Measurements from ENCODE around the gene ZNF511. TPM values are rescaled to one million over a fixed set of nuclear protein-coding genes. Genes with fewer than 3 reads are reported as not detected.

ZNF511 gene
- total and polyA plus RNA-seq, 3 experiments from 2014 or later = 82.2 to 90.8 (median 83.2) TPM

- Mint-ChIP-seq H3K36me3 (peaks cover under 1 to 56% (median 5%) of the 10 kb centered on the region in 3 donors), H3K4me1 (peaks cover 23 to 53% (median 35%) of the 10 kb centered on the region in 3 donors), H3K9me3 (no peaks in the 10 kb centered on the region), H3K27ac (peak overlapping the region; percentile 76 to 100 (median 98)), H3K4me3 (peak overlapping the region in 3 of 7 donors; percentile 9 to 84 (median 41)), H3K27me3 (no peaks in the 10 kb centered on the region)
- Histone ChIP-seq H3K27me3 (ENCODE audit: insufficient read depth, low read length, poor library complexity, severe bottlenecking) (no peaks in the 10 kb centered on the region), H3K27ac (ENCODE audit: low read depth, low read length) (peak overlapping the region; percentile 96), H3K4me3 (ENCODE audit: low read length) (no peak overlapping the region), H3K36me3 (ENCODE audit: insufficient read depth, low read length) (peaks cover 6% of the 10 kb centered on the region), H3K9me3 (ENCODE audit: low read length) (no peaks in the 10 kb centered on the region), H3K4me1 (ENCODE audit: insufficient read depth, low read length) (peaks cover 43% of the 10 kb centered on the region)
- ChIA-PET CTCF (interaction anchor here (1.7 to 4.3 kb wide), 3 partner anchors 18 to 28 kb away, joined by 6 to 28 read pairs (median 13); no protein-coding TSS in a partner anchor), POLR2A (interaction anchor here (1.2 to 1.3 kb wide), 2 partner anchors 28 to 57 kb away, joined by 3 to 6 read pairs; partner anchors contain the start of gene CALY)
- no peak for DNase-seq
Observed at GRCh38 chr10:133279326-133280226, 29.1 kb upstream of the ZNF511 start.

- Mint-ChIP-seq H3K27ac (peak overlapping the region in 5 of 8 donors; percentile 42 to 99 (median 92)), H3K27me3 (no peaks in the 10 kb centered on the region), H3K36me3 (peaks cover 3 to 61% (median 9%) of the 10 kb centered on the region in 3 donors), H3K9me3 (no peaks in the 10 kb centered on the region), H3K4me3 (no peak overlapping the region), H3K4me1 (peaks cover 23 to 43% (median 30%) of the 10 kb centered on the region in 3 donors)
- ChIA-PET POLR2A (no interaction called here), CTCF (interaction anchor here (4.3 kb wide), 1 partner anchor 27 kb away, joined by 28 read pairs; no protein-coding TSS in a partner anchor)
- Histone ChIP-seq H3K4me3 (ENCODE audit: low read length) (no peak overlapping the region), H3K27ac (ENCODE audit: low read depth, low read length) (no peak overlapping the region), H3K4me1 (ENCODE audit: insufficient read depth, low read length) (peaks cover 36% of the 10 kb centered on the region), H3K36me3 (ENCODE audit: insufficient read depth, low read length) (peaks cover 9% of the 10 kb centered on the region), H3K9me3 (ENCODE audit: low read length) (no peaks in the 10 kb centered on the region), H3K27me3 (ENCODE audit: insufficient read depth, low read length, poor library complexity, severe bottlenecking) (no peaks in the 10 kb centered on the region)
- no peak for DNase-seq
Observed at GRCh38 chr10:133280391-133281059, 28.2 kb upstream of the ZNF511 start.

DNA sequence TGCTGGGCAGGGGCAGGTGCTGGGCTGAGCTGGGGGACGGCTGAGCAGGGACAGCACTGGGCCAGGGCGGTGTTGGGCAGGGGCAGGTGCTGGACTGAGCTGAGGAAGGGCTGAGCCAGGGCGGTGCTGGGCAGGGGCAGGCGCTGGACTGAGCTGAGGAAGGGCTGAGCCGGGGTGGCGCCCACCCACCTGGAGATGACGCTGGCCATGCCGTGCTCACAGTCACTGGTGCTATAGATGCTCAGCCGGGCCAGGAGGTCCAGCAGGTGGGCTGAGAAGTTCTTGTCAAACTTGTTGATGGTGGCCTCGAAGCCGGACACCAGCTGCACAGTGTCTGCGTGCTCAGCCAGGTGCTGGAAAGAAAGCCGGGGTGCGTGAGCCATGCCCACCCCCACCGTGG, 27.6 kb upstream of the ZNF511 start:
- Histone ChIP-seq H3K27me3 (ENCODE audit: insufficient read depth, low read length, poor library complexity, severe bottlenecking) (no peaks in the 10 kb centered on the region), H3K27ac (ENCODE audit: low read depth, low read length) (no peak overlapping the region), H3K4me1 (ENCODE audit: insufficient read depth, low read length) (peaks cover 32% of the 10 kb centered on the region), H3K36me3 (ENCODE audit: insufficient read depth, low read length) (peaks cover 9% of the 10 kb centered on the region), H3K4me3 (ENCODE audit: low read length) (no peak overlapping the region), H3K9me3 (ENCODE audit: low read length) (no peaks in the 10 kb centered on the region)
- Mint-ChIP-seq H3K27ac (peak overlapping the region in 1 of 8 donors; percentile 41), H3K4me1 (peaks cover 23 to 38% (median 24%) of the 10 kb centered on the region in 3 donors), H3K4me3 (no peak overlapping the region), H3K27me3 (no peaks in the 10 kb centered on the region), H3K36me3 (peaks cover 3 to 63% (median 15%) of the 10 kb centered on the region in 3 donors), H3K9me3 (no peaks in the 10 kb centered on the region)
- CTCF ChIA-PET = interaction anchor here (1.1 to 4.3 kb wide), 3 partner anchors 18 to 26 kb away, joined by 3 to 28 read pairs (median 3); no protein-coding TSS in a partner anchor
- no peak for DNase-seq
- POLR2A ChIA-PET = no interaction called here

DNA sequence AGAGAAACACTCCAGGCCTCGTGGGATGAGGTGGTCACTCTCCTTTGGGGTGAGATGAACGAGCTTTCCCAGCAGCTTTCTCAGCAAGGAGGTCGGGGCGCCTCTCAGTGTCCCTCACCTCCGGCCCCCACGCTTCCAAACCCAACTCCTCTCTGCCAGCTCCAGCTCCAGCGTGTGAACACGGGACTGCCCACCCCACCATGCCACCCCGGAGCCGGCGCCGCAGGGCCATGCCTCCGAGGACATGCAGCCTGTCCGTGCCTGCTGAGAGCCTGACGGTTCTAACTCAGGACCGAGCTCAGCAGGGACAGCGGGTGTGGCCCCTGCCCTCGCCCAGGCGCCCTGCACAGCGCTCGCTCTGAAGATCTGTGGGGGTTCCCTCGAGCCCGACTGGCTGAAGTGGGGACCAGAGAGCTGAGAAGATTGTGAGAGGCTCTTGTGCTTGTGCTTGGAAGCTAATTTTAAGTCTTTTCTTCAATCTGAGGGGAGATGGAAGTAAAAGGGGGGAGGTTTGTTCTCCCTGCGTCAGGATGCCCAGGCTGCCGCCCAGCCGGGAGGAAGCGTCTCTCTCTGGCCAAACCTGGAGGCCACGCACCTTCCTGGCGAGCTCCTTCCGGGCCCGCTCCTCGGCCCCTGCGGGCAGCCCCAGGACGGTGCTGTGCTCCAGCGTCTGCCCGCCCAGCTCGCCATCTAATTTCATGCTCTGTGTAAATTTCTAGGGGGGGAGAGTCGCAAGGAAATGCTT, 26.9 kb upstream of the ZNF511 start:
- peaks cover 9% of the 10 kb centered on the region for H3K36me3 ChIP-seq (ENCODE audit: insufficient read depth, low read length)
- DNase-seq = no peak
- H3K27ac Mint-ChIP-seq = peak overlapping the region in 4 of 8 donors; percentile 41 to 68 (median 60)
- H3K27me3 Mint-ChIP-seq = no peaks in the 10 kb centered on the region
- H3K9me3 ChIP-seq (ENCODE audit: low read length) = no peaks in the 10 kb centered on the region
- H3K9me3 Mint-ChIP-seq = no peaks in the 10 kb centered on the region
- ChIA-PET POLR2A (interaction anchor here (0.6 kb wide), 1 partner anchor 25 kb away, joined by 4 read pairs; no protein-coding TSS in a partner anchor), CTCF (interaction anchor here (1.1 to 1.2 kb wide), 2 partner anchors 19 to 23 kb away, joined by 3 read pairs; no protein-coding TSS in a partner anchor)
- H3K4me3 Mint-ChIP-seq = no peak overlapping the region
- H3K27ac ChIP-seq (ENCODE audit: low read depth, low read length) = no peak overlapping the region
- H3K4me1 ChIP-seq (ENCODE audit: insufficient read depth, low read length) = peaks cover 30% of the 10 kb centered on the region
- no peak overlapping the region for H3K4me3 ChIP-seq (ENCODE audit: low read length)
- peaks cover 3 to 68% (median 21%) of the 10 kb centered on the region in 3 donors for H3K36me3 Mint-ChIP-seq
- peaks cover 23 to 34% (median 26%) of the 10 kb centered on the region in 3 donors for H3K4me1 Mint-ChIP-seq
- no peaks in the 10 kb centered on the region for H3K27me3 ChIP-seq (ENCODE audit: insufficient read depth, low read length, poor library complexity, severe bottlenecking)

DNA sequence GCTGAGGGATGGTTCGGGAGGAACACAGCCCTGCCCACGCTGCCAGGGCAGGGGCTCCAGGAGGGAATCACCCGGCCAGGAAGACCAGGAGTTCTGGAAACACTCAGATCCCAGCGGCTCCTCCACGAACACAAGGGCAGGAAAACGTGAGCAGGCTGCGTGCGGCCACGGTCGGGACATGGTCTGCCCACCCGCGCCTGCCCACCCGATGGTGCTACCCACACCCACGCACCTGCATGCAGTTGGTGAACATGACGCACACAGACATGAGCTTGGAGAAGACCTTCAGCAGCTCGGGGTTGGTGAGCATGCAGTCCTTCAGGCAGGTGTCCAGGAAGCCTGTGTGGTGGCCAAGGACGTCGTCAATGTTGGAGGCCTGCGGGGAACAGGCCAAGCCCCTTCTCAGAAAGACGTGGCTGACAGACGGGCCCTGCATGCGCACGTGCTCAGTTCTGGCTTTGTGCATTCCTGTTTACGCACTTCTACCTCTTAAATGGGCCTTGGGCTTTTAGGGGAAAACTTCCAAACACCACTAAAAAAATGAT, 25.8 kb upstream of the ZNF511 start:
- peaks cover 18 to 25% (median 23%) of the 10 kb centered on the region in 3 donors for H3K4me1 Mint-ChIP-seq
- no peaks in the 10 kb centered on the region for H3K9me3 ChIP-seq (ENCODE audit: low read length)
- no peak overlapping the region for H3K4me3 ChIP-seq (ENCODE audit: low read length)
- H3K27me3 ChIP-seq (ENCODE audit: insufficient read depth, low read length, poor library complexity, severe bottlenecking) = no peaks in the 10 kb centered on the region
- no peak overlapping the region for H3K27ac ChIP-seq (ENCODE audit: low read depth, low read length)
- peaks cover 19% of the 10 kb centered on the region for H3K4me1 ChIP-seq (ENCODE audit: insufficient read depth, low read length)
- H3K27me3 Mint-ChIP-seq = no peaks in the 10 kb centered on the region
- peak overlapping the region in 1 of 8 donors; percentile 75 for H3K27ac Mint-ChIP-seq
- POLR2A ChIA-PET = no interaction called here
- peaks cover 3 to 77% (median 25%) of the 10 kb centered on the region in 3 donors for H3K36me3 Mint-ChIP-seq
- no peak overlapping the region for H3K4me3 Mint-ChIP-seq
- no peaks in the 10 kb centered on the region for H3K9me3 Mint-ChIP-seq
- peaks cover 9% of the 10 kb centered on the region for H3K36me3 ChIP-seq (ENCODE audit: insufficient read depth, low read length)
- no peak for DNase-seq
- CTCF ChIA-PET = no interaction called here

DNA sequence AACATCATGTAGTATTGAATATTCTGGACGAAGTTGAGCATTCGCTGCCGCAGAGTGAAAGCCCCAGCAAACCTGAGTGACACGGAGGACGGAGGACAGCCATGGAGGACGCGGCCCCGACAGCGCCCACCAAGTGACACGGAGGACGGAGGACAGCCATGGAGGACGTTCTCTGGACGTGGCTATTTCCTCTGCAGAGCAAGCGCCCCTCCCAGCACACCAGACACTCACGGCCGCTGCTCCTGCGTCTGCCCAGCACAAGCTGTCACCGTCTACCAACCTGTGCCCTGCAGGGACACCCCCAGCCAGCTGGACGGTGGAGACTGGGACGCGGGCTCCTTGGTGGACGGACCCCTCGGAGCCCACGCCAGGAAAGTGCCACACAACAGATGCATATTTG, 24.8 kb upstream of the ZNF511 start:
- H3K9me3 Mint-ChIP-seq = no peaks in the 10 kb centered on the region
- H3K36me3 ChIP-seq (ENCODE audit: insufficient read depth, low read length) = peaks cover 14% of the 10 kb centered on the region
- H3K4me3 Mint-ChIP-seq = no peak overlapping the region
- POLR2A ChIA-PET = no interaction called here
- H3K36me3 Mint-ChIP-seq = peaks cover 5 to 84% (median 27%) of the 10 kb centered on the region in 3 donors
- H3K27me3 ChIP-seq (ENCODE audit: insufficient read depth, low read length, poor library complexity, severe bottlenecking) = no peaks in the 10 kb centered on the region
- no peaks in the 10 kb centered on the region for H3K27me3 Mint-ChIP-seq
- peaks cover 8 to 15% (median 13%) of the 10 kb centered on the region in 3 donors for H3K4me1 Mint-ChIP-seq
- peak overlapping the region in 1 of 8 donors; percentile 3 for H3K27ac Mint-ChIP-seq
- no peaks in the 10 kb centered on the region for H3K9me3 ChIP-seq (ENCODE audit: low read length)
- H3K4me3 ChIP-seq (ENCODE audit: low read length) = no peak overlapping the region
- H3K4me1 ChIP-seq (ENCODE audit: insufficient read depth, low read length) = peaks cover 9% of the 10 kb centered on the region
- no peak overlapping the region for H3K27ac ChIP-seq (ENCODE audit: low read depth, low read length)
- CTCF ChIA-PET = no interaction called here
- DNase-seq = no peak

DNA sequence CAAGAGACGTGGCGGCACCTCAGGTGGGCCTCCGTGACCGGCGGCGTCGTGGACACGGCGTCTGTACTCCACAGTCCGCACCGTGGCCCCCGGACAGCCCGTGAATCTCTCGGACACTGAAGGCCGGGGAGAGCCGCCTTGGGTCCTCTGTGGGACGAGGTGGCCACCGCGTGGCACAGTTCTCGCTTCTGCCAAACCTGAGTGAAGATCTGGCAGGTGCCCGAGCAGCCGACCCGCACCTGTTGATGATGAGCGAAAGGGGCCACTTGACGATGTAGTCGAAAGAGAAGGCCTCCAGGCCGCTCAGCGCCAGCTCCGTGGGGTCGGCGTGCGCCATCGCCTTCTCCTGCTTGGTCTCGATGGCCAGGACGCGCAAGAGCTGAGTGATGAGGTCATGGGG, 23.5 kb upstream of the ZNF511 start:
- peak overlapping the region in 1 of 8 donors; percentile 64 for H3K27ac Mint-ChIP-seq
- Histone ChIP-seq H3K4me1 (ENCODE audit: insufficient read depth, low read length) (no peaks in the 10 kb centered on the region), H3K27ac (ENCODE audit: low read depth, low read length) (no peak overlapping the region), H3K27me3 (ENCODE audit: insufficient read depth, low read length, poor library complexity, severe bottlenecking) (no peaks in the 10 kb centered on the region), H3K36me3 (ENCODE audit: insufficient read depth, low read length) (peaks cover 11% of the 10 kb centered on the region), H3K4me3 (ENCODE audit: low read length) (no peak overlapping the region), H3K9me3 (ENCODE audit: low read length) (no peaks in the 10 kb centered on the region)
- CTCF ChIA-PET = no interaction called here
- POLR2A ChIA-PET = no interaction called here
- no peaks in the 10 kb centered on the region for H3K9me3 Mint-ChIP-seq
- H3K36me3 Mint-ChIP-seq = peaks cover 6 to 90% (median 31%) of the 10 kb centered on the region in 3 donors
- DNase-seq = no peak
- H3K4me3 Mint-ChIP-seq = no peak overlapping the region
- H3K27me3 Mint-ChIP-seq = no peaks in the 10 kb centered on the region
- H3K4me1 Mint-ChIP-seq = peaks cover 0 to 4% (median 2%) of the 10 kb centered on the region in 3 donors

All from CD8-positive, alpha-beta memory T cell (primary cell).